GM12875 (cell line): ENCODE data around the gene GFM2.
"Not testable (repeated sequence)": the region's sequence is repeated elsewhere in the genome, so short reads cannot be mapped to it uniquely, and the experiment has no call there.

Experiments
- H3K4me3 ChIP-seq: one replicate; pipeline ENCODE4 v1.5.1; 2011; ENCODE audit warnings: low read depth, low read length, control low read depth
- TF ChIP-seq, protein P1 (sequence below): IDR thresholded peaks from 2 replicates; pipeline ENCODE4 v1.5.1; 2011; ENCODE audit warnings: low read depth, mild to moderate bottlenecking, control low read depth, inconsistent platforms, low read length, moderate library complexity, borderline replicate concordance; ENCODE audit not compliant: insufficient read depth

The GFM2 gene

DNA sequence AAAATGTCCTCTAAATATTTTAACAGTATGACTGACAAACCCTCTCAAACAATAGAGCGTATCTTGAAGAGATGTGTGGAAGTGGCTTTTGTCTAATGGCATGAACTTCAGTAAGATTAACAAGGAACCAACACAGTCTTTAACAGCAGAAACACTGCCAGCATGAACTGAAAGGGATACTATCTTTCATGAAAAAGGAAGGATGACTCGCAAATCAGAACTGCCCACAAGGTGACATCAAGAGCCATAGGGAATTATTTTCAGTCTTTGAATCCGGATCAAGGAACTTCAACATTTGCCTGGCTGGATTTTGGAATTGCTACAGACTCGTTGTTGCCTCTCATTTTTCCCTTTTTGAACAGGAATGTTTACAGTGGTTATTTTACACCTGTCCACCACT is 87.0 kb downstream of the GFM2 start:
- TF ChIP-seq, protein P1, sequence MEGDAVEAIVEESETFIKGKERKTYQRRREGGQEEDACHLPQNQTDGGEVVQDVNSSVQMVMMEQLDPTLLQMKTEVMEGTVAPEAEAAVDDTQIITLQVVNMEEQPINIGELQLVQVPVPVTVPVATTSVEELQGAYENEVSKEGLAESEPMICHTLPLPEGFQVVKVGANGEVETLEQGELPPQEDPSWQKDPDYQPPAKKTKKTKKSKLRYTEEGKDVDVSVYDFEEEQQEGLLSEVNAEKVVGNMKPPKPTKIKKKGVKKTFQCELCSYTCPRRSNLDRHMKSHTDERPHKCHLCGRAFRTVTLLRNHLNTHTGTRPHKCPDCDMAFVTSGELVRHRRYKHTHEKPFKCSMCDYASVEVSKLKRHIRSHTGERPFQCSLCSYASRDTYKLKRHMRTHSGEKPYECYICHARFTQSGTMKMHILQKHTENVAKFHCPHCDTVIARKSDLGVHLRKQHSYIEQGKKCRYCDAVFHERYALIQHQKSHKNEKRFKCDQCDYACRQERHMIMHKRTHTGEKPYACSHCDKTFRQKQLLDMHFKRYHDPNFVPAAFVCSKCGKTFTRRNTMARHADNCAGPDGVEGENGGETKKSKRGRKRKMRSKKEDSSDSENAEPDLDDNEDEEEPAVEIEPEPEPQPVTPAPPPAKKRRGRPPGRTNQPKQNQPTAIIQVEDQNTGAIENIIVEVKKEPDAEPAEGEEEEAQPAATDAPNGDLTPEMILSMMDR = no peak
- H3K4me3 ChIP-seq = no peak overlapping the region

DNA sequence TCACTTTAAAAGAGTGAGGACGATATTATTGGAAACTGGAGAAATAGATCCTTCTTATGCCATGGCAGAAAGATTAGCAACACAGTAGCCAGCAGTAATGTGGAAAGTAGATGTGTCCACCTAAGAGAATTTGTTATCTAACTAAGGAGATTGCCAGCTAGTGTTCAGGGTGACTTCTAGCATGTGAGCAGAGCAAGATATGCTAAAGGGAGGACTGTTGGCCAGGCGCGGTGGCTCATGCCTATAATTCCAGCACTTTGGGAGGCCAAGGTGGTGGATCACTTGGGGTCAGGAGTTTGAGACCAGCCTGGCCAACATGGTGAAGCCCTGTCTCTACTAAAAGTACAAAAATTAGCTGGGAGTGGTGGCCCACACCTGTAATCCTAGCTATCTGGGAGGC is 87.6 kb downstream of the GFM2 start:
- H3K4me3 ChIP-seq = not testable (repeated sequence)

DNA sequence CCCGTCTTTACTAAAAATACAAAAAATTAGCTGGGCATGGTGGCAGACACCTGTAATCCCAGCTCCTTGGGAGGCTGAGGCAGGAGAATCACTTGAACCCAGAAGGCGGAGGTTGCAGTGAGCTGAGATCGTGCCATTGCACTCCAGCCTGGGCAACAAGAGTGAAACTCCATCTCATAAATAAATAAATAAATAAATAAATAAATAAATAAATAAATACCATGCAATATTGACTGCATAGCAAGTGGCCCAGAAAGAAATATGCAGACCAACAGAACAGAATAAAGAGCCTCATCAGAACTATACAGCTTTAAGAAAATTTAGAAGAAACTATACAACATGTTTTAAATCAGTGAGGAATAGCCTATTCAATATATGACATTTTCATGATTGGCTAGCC is 88.8 kb downstream of the GFM2 start:
- H3K4me3 ChIP-seq = not testable (repeated sequence)

DNA sequence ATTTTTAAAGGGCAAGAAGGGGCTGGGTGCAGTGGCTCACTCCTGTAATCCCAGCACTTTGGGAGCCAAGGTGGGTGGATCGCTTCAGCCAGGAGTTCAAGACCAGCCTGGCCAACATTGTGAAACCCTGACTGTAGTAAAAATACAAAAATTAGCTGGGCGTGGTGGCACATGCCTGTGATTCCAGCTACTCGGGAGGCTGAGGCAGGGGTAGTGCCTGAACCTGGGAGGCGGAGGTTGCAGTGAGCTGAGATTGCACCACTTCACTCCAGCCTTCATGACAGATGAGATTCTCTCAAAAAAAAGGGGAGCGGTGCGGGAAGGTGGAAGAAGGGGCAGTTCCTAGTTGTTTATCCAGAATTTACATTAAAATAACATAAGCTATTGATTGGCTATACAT is 90.5 kb downstream of the GFM2 start:
- not testable (repeated sequence) for H3K4me3 ChIP-seq

DNA sequence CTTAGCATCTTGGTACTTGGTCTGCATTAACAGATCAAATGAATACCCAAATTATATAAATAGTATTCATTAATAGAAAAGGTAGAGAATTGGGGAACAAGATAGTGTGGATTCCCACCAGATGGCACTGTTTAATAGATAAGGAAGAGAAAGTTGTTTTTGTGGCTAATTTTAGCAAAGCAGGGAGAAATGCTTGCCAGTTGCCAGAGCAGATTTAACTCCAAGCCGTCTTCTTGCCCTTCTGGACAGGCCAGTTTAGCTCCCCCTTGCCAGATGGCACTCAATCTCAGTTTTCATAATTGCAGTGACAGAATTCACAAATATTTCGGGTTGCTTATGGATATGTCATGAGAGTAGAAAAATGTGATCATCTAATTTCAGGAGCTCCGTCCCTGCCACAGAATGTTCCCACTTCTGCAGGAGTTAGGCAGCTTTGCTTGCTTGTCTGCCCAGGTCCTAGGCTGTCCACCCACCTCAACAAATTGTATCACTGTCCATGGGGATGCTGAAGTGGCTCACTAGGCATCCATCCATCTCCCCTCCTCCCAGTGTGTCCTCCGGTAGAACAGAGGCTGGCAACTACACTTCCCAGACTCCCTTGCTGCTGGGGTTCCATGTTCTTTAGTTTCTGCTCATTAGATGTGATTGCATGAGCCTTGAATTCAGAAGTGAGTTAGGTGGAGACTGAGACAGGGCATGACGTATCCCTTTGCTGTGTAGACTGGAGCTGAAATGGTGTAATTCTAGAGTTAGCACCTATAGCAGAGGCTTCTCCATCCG is 93.7 kb downstream of the GFM2 start:
- no peak overlapping the region for H3K4me3 ChIP-seq
- TF ChIP-seq, protein P1 = 0 out of 2 replicates have a peak, but pooled peaks have one; percentile 6

DNA sequence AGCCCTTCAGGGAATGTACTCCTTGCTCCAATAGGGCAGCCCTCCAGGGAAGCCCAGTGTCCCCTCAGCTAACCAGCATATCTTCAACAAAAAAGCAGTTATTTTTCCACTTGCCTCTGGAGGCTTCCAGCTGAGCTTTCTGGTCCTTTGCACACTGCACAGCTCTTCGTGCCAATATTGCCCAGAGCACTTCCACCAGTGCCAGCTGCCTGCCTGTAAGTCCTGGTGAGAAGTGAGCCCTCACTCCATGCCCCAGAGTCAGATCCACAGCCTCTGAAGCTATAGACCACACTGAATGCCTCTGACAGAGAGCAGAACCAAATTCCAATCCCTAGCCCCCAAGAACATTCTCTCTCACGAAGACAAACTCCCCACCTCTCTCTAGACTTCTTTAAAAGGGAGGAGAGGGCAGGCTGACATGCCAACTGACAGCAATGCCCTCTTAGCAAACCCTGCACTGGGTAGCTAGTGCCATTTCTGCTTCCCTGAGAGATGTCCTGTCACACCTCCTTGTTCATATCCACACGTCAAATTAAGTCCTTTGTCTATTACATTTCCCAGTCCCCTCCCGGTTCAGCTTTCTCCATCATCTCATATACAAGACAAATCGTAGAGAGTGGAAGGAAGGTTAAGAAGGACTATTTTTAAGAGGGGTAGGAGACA is 94.6 kb downstream of the GFM2 start:
- TF ChIP-seq, protein P1 = no peak
- H3K4me3 ChIP-seq = no peak overlapping the region
